AML-193 (cell line): ENCODE results near the gene FAM50B.

Experiments used
- DNase-seq, 2 experiments: peaks; one replicate each; lab custom pipeline; 2025; lab: John Stamatoyannopoulos, UW

Gene FAM50B

GRCh38 chr6:3895312-3895653 is 46.1 kb downstream of the FAM50B start:
- no peak for DNase-seq

- no peak for DNase-seq
These were observed 46.6 kb downstream of the FAM50B start for GRCh38 chr6:3895805-3896204.

GRCh38 chr6:3898265-3898994 is 49.3 kb downstream of the FAM50B start:
- no peak for DNase-seq

- DNase-seq: no peak
These were observed 49.9 kb downstream of the FAM50B start for GRCh38 chr6:3899061-3899460.

GRCh38 chr6:3899970-3900439 is 50.8 kb downstream of the FAM50B start:
- no peak for DNase-seq
